HG03064 (cell line): Measurements from ENCODE around the gene CC2D2B.

ENCODE experiments used
- ATAC-seq: cut with Tn5 transposase; IDR thresholded peaks from one replicate; pipeline ENCODE4 v1.9.1; 2021; ENCODE audit warnings: low read depth; ENCODE audit not compliant: unreplicated experiment

Gene CC2D2B

GRCh38 chr10:96074776-96075175, 167.0 kb downstream of the CC2D2B start:
- no peak for ATAC-seq

- ATAC-seq = no peak
These were observed 168.2 kb downstream of the CC2D2B start for GRCh38 chr10:96075977-96076376.

GRCh38 chr10:96077156-96077555, 169.4 kb downstream of the CC2D2B start:
- no peak for ATAC-seq

- ATAC-seq = no peak
These were observed 174.4 kb downstream of the CC2D2B start for GRCh38 chr10:96082153-96082552.
